RWPE2 (cell line): ENCODE data around the gene RIF1.

Experiments
- ATAC-seq: fragments of 200-7000 bp; cut with Tn5 transposase; 3 replicates; pipeline ENCODE4 v1.9.1; 2021; ENCODE audit warnings: low read depth
- DNase-seq: peaks from one replicate; pipeline ENCODE4 v3.0.0-alpha.2; 2020; ENCODE audit warnings: low spot score
- H3K27ac ChIP-seq: fragments of 450-650 bp; 2 replicates; pipeline ENCODE4 v1.5.1; 2017; ENCODE audit warnings: mild to moderate bottlenecking; ENCODE audit not compliant: poor library complexity, severe bottlenecking
- H3K27me3 ChIP-seq: fragments of 250-450 bp; sonication (Bioruptor Pico); 2 replicates; pipeline ENCODE4 v1.5.1; 2021; ENCODE audit warnings: mild to moderate bottlenecking, moderate library complexity; ENCODE audit not compliant: insufficient read depth, poor library complexity, severe bottlenecking
- H3K36me3 ChIP-seq: fragments of 250-450 bp; sonication (Bioruptor Pico); 2 replicates; pipeline ENCODE4 v1.5.1; 2020; ENCODE audit warnings: low read depth, mild to moderate bottlenecking, moderate library complexity
- H3K4me1 ChIP-seq: fragments of 250-450 bp; sonication (Bioruptor Pico); 2 replicates; pipeline ENCODE4 v1.5.1; 2021; ENCODE audit warnings: mild to moderate bottlenecking, moderate library complexity; ENCODE audit not compliant: insufficient read depth, poor library complexity, severe bottlenecking
- H3K4me3 ChIP-seq: fragments of 250-450 bp; sonication (Bioruptor Pico); 2 replicates; pipeline ENCODE4 v1.5.1; 2021; ENCODE audit warnings: mild to moderate bottlenecking, moderate library complexity; ENCODE audit not compliant: severe bottlenecking
- H3K9me3 ChIP-seq: fragments of 250-450 bp; sonication (Bioruptor Pico); 2 replicates; pipeline ENCODE4 v1.5.1; 2021; ENCODE audit warnings: mild to moderate bottlenecking, moderate library complexity; ENCODE audit not compliant: severe bottlenecking
- CTCF ChIP-seq: fragments of 450-650 bp; IDR thresholded peaks from one replicate; pipeline ENCODE4 v1.5.1; 2017; ENCODE audit warnings: mild to moderate bottlenecking, moderate library complexity; ENCODE audit not compliant: poor library complexity, severe bottlenecking

Gene RIF1

GRCh38 chr2:151526572-151527090 lies 116.9 kb downstream of the RIF1 start:
- ATAC-seq, result no peak
- no peaks in the 10 kb centered on the region for H3K4me1 ChIP-seq
- no peaks in the 10 kb centered on the region for H3K36me3 ChIP-seq
- DNase-seq, result no peak
- no peak overlapping the region for H3K27ac ChIP-seq
- no peaks in the 10 kb centered on the region for H3K27me3 ChIP-seq
- H3K9me3 ChIP-seq, result no peaks in the 10 kb centered on the region
- no peak for TF ChIP-seq CTCF
- H3K4me3 ChIP-seq, result no peak overlapping the region
